HCT116 (cell line): ENCODE data around the gene CLEC20A. TPM values are rescaled to one million over a fixed set of nuclear protein-coding genes. Genes with fewer than 3 reads are reported as not detected.

ENCODE experiments used
- ATAC-seq: fragments of 200-7000 bp; cut with Tn5 transposase; 2 replicates; pipeline ENCODE4 v1.9.1; 2020; ENCODE audit warnings: mild to moderate bottlenecking, moderate library complexity
- BruUV-seq: library from RNA; stranded (reverse); fragments of 400-500 nt; replicated peaks from 2 replicates; lab custom pipeline; 2021; lab: Mats Ljungman, UMichigan
- CTCF ChIA-PET: fragments of 300-600 bp; sonication (Branson Sonifier 250); formaldehyde crosslinking; loops from one replicate; lab custom pipeline; 2021; ENCODE audit warnings: antibody characterized with exemption; lab: Charles Lee
- POLR2A ChIA-PET: fragments of 300-600, 350-600 bp; sonication (Branson Sonifier 250); formaldehyde crosslinking; loops from one replicate; lab custom pipeline; 2021; ENCODE audit warnings: antibody characterized with exemption; lab: Charles Lee
- RAD21 ChIA-PET, 2 experiments: fragments of 300-600 bp; sonication (Branson Sonifier 250); formaldehyde crosslinking; loops; one replicate each; lab custom pipeline; 2023; ENCODE audit warnings: low total read pairs in 2 of 2; ENCODE audit not compliant: uncharacterized antibody in 2 of 2, unreplicated experiment in 2 of 2, low non-redundant PET in 1 of 2; lab: Charles Lee
- DNase-seq: peaks from one replicate; pipeline ENCODE4 v3.0.0-alpha.2; 2010; ENCODE audit warnings: low read depth, low spot score
- H2AFZ ChIP-seq: fragments of 200-600 bp; shearing (Covaris generic), sonication (generic); 2 replicates; pipeline ENCODE4 v1.6.1; 2017; ENCODE audit warnings: low read depth, mixed run types, mixed read lengths, antibody characterized with exemption, low read length; ENCODE audit not compliant: poor library complexity, severe bottlenecking
- H3K27ac ChIP-seq: 2 replicates; pipeline ENCODE4 v1.5.1; 2012; ENCODE audit warnings: low read depth, low read length
- H3K27me3 ChIP-seq: fragments of 200-600 bp; sonication (generic); 2 replicates; pipeline ENCODE4 v1.6.1; 2016; ENCODE audit warnings: mixed run types, low read length, mixed read lengths; ENCODE audit not compliant: insufficient read depth
- H3K36me3 ChIP-seq, 2 experiments: fragments of 200-500 bp in 1 of 2; fragments of 200-600 bp in 1 of 2; sonication (Bioruptor generic) in 1 of 2; sonication (generic) in 1 of 2; 2 replicates each; pipeline versions ENCODE4 v1.5.1 to v1.6.1; 2014 to 2016; ENCODE audit warnings: low read length in 2 of 2, inconsistent platforms in 1 of 2, mixed read lengths in 1 of 2, mixed run types in 1 of 2; ENCODE audit not compliant: insufficient read depth in 2 of 2, control insufficient read depth in 1 of 2
- H3K4me1 ChIP-seq, 2 experiments: fragments of 200-600 bp in 1 of 2; sonication (generic) in 1 of 2; 2 replicates each; pipeline versions ENCODE4 v1.5.1 to v1.6.1; 2012 to 2017; ENCODE audit warnings: low read length in 2 of 2, inconsistent platforms in 1 of 2, mild to moderate bottlenecking in 1 of 2, mixed read lengths in 1 of 2, mixed run types in 1 of 2, moderate library complexity in 1 of 2; ENCODE audit not compliant: insufficient read depth in 2 of 2, control insufficient read depth in 1 of 2
- H3K4me2 ChIP-seq: fragments of 200-600 bp; sonication (generic); 2 replicates; pipeline ENCODE4 v1.6.1; 2017; ENCODE audit warnings: mixed run types, low read length, mixed read lengths
- H3K4me3 ChIP-seq, 2 experiments: fragments of 200-600 bp in 1 of 2; sonication (generic) in 1 of 2; replicated peaks in 1 of 2; 2 replicates each; pipeline ENCODE4 v1.5.1; 2011 to 2016; ENCODE audit warnings: low read length in 2 of 2, control low read depth in 1 of 2, low read depth in 1 of 2, mild to moderate bottlenecking in 1 of 2, mixed read lengths in 1 of 2, mixed run types in 1 of 2
- H3K79me2 ChIP-seq: fragments of 200-600 bp; sonication (generic); 2 replicates; pipeline ENCODE4 v1.6.1; 2017; ENCODE audit warnings: mild to moderate bottlenecking, mixed run types, low read length, moderate library complexity, mixed read lengths; ENCODE audit not compliant: insufficient read depth
- H3K9ac ChIP-seq: fragments of 200-600 bp; sonication (generic); 2 replicates; pipeline ENCODE4 v1.6.1; 2016; ENCODE audit warnings: low read length, mixed read lengths
- H3K9me2 ChIP-seq: fragments of 200-600 bp; sonication (generic), shearing (Covaris generic); 2 replicates; pipeline ENCODE4 v1.6.1; 2017; ENCODE audit warnings: mixed run types, mild to moderate bottlenecking, moderate library complexity; ENCODE audit not compliant: insufficient read depth
- H3K9me3 ChIP-seq, 2 experiments: fragments of 200-500 bp in 1 of 2; fragments of 200-600 bp in 1 of 2; sonication (Bioruptor generic) in 1 of 2; sonication (generic) in 1 of 2; 2 replicates each; pipeline ENCODE4 v1.6.1; 2014 to 2017; ENCODE audit warnings: low read length in 2 of 2, mixed read lengths in 2 of 2, inconsistent platforms in 1 of 2, low read depth in 1 of 2, mild to moderate bottlenecking in 1 of 2, mixed run types in 1 of 2, moderate library complexity in 1 of 2; ENCODE audit not compliant: control insufficient read depth in 1 of 2, insufficient read depth in 1 of 2
- H4K20me1 ChIP-seq: fragments of 200-600 bp; sonication (generic), shearing (Covaris generic); 2 replicates; pipeline ENCODE4 v1.6.1; 2017; ENCODE audit warnings: mixed run types, mild to moderate bottlenecking, moderate library complexity; ENCODE audit not compliant: insufficient read depth
- ATF3 ChIP-seq: IDR thresholded peaks from 2 replicates; pipeline ENCODE4 v1.6.1; 2012
- CBX3 ChIP-seq: IDR thresholded peaks from 2 replicates; pipeline ENCODE4 v1.6.1; 2012; ENCODE audit warnings: low read depth
- EGR1 ChIP-seq: IDR thresholded peaks from 2 replicates; pipeline ENCODE4 v1.6.1; 2012; ENCODE audit warnings: low read depth
- EZH2 ChIP-seq: fragments of 200-600 bp; sonication (generic); IDR thresholded peaks from 2 replicates; pipeline ENCODE4 v1.6.1; 2017; ENCODE audit warnings: antibody characterized with exemption, mixed run types
- FOSL1 ChIP-seq: IDR thresholded peaks from 2 replicates; pipeline ENCODE4 v1.6.1; 2012; ENCODE audit warnings: low read depth
- JUND ChIP-seq: IDR thresholded peaks from 2 replicates; pipeline ENCODE4 v1.6.1; 2012
- POLR2A ChIP-seq: IDR thresholded peaks from 2 replicates; pipeline ENCODE4 v1.7.0; 2011; ENCODE audit warnings: borderline replicate concordance; ENCODE audit not compliant: insufficient read depth, insufficient read length; ENCODE audit errors: extremely low read depth
- POLR2AphosphoS5 ChIP-seq: IDR thresholded peaks from 2 replicates; pipeline ENCODE4 v1.6.1; 2011; ENCODE audit warnings: mild to moderate bottlenecking, low read depth, low read length, moderate library complexity
- RAD21 ChIP-seq: IDR thresholded peaks from 2 replicates; pipeline ENCODE4 v1.6.1; 2012; ENCODE audit warnings: low read depth, mild to moderate bottlenecking
- SIN3A ChIP-seq: IDR thresholded peaks from 2 replicates; pipeline ENCODE4 v1.6.1; 2012; ENCODE audit warnings: low read depth
- SRF ChIP-seq: IDR thresholded peaks from 2 replicates; pipeline ENCODE4 v1.6.1; 2012; ENCODE audit warnings: low read depth
- ZFX ChIP-seq: fragments of 450-650 bp; IDR thresholded peaks from 2 replicates; pipeline ENCODE4 v1.6.1; 2017
- ZNF274 ChIP-seq: fragments of 200-500 bp; sonication (Bioruptor generic); IDR thresholded peaks from 2 replicates; pipeline ENCODE4 v1.6.1; 2014; ENCODE audit warnings: mild to moderate bottlenecking, low read depth, low read length, inconsistent platforms
- intact Hi-C: fragments of 100-400 bp; cut with micrococcal nuclease; formaldehyde crosslinking; loops from 2 replicates; pipeline ENCODE4 v1.10.0; 2022
- total RNA-seq: library from RNA; stranded (reverse); gene quantifications from one replicate; pipeline ENCODE4 v1.2.1, GENCODE V29; 2021; ENCODE audit not compliant: unreplicated experiment
- TF ChIP-seq, protein P1 (sequence below): IDR thresholded peaks from 2 replicates; pipeline ENCODE4 v1.6.1; 2011; ENCODE audit warnings: mild to moderate bottlenecking, low read length, moderate library complexity; ENCODE audit not compliant: insufficient replicate concordance; ENCODE audit errors: extremely low read depth
- TF ChIP-seq, protein P2 (sequence below): IDR thresholded peaks from 2 replicates; pipeline ENCODE4 v1.6.1; 2012; ENCODE audit warnings: low read depth
- TF ChIP-seq, protein P3 (sequence below): IDR thresholded peaks from 2 replicates; pipeline ENCODE4 v1.6.1; 2012

Gene CLEC20A
- total RNA-seq, 1 experiment from 2014 or later = not detected

DNA sequence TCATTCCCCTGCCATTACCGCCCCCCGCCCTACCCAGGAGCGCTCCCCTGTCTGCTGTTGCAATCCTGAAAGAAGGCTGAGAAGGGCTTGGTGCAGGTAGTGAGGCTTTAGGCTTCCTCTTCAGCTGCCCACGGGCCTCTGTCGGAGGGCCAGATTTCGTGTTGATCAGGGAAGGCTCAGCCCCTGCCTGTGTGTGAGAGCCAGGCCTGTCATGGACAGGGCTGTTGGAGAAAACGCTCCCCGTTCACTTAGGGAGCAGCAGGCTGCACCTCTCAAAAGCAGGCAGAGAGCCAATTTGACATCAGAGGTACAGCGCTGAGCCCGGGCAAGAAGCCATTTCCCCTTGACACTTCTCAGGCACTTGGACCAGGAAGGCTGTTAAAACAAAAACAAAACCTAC, 35.1 kb upstream of the CLEC20A start:
- TF ChIP-seq ZFX = no peak
- TF ChIP-seq SRF = no peak
- TF ChIP-seq SIN3A = no peak
- no peak for TF ChIP-seq POLR2AphosphoS5
- TF ChIP-seq, protein P1, sequence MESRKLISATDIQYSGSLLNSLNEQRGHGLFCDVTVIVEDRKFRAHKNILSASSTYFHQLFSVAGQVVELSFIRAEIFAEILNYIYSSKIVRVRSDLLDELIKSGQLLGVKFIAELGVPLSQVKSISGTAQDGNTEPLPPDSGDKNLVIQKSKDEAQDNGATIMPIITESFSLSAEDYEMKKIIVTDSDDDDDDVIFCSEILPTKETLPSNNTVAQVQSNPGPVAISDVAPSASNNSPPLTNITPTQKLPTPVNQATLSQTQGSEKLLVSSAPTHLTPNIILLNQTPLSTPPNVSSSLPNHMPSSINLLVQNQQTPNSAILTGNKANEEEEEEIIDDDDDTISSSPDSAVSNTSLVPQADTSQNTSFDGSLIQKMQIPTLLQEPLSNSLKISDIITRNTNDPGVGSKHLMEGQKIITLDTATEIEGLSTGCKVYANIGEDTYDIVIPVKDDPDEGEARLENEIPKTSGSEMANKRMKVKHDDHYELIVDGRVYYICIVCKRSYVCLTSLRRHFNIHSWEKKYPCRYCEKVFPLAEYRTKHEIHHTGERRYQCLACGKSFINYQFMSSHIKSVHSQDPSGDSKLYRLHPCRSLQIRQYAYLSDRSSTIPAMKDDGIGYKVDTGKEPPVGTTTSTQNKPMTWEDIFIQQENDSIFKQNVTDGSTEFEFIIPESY = no peak
- no peak for TF ChIP-seq EZH2
- BruUV-seq = no TSS peak
- Histone ChIP-seq H3K9me3 (no peaks in the 10 kb centered on the region), H3K27ac (no peak overlapping the region), H3K36me3 (no peaks in the 10 kb centered on the region), H4K20me1 (no peaks in the 10 kb centered on the region), H2AFZ (peak overlapping the region; percentile 76), H3K79me2 (no peaks in the 10 kb centered on the region), H3K4me3 (no peak overlapping the region), H3K27me3 (no peaks in the 10 kb centered on the region), H3K9me2 (no peaks in the 10 kb centered on the region), H3K4me1 (peaks cover 22 to 50% of the 10 kb centered on the region in 2 experiments), H3K4me2 (peak overlapping the region; percentile 60), H3K9ac (no peak overlapping the region)
- ATAC-seq = no peak
- intact Hi-C loops = loop anchor here (2.0 to 10.0 kb wide), 5 partner anchors 221 to 1063 kb away; partner anchors contain the start of gene TDRD5
- ChIA-PET RAD21 (interaction anchor here (0.6 to 2.3 kb wide), 4 partner anchors 232 to 548 kb away, joined by 3 to 5 read pairs (median 4); no protein-coding TSS in a partner anchor), CTCF (interaction anchor here (1.0 to 2.5 kb wide), 7 partner anchors 27 to 1278 kb away, joined by 3 to 24 read pairs (median 4); no protein-coding TSS in a partner anchor), POLR2A (no interaction called here)
- no peak for DNase-seq

- no peaks in the 10 kb centered on the region for H3K36me3 ChIP-seq
- H3K27ac ChIP-seq = no peak overlapping the region
- H3K9me3 ChIP-seq = no peaks in the 10 kb centered on the region
- ATAC-seq (peak; percentile 13; the same call in 1 of the 2 replicates), DNase-seq (no peak)
- ChIA-PET RAD21 (interaction anchor here in 1 of 2 experiments (0.6 kb wide), 1 partner anchor 254 kb away, joined by 5 read pairs; no protein-coding TSS in a partner anchor), CTCF (interaction anchor here (2.2 to 4.9 kb wide), 3 partner anchors 29 to 231 kb away, joined by 10 to 27 read pairs (median 15); no protein-coding TSS in a partner anchor), POLR2A (no interaction called here)
- no peak overlapping the region for H3K4me3 ChIP-seq
- BruUV-seq = no TSS peak
- no peaks in the 10 kb centered on the region for H3K79me2 ChIP-seq
- H3K9ac ChIP-seq = no peak overlapping the region; the same call in 1 of the 2 replicates
- peaks cover 11 to 36% of the 10 kb centered on the region in 2 experiments for H3K4me1 ChIP-seq
- H2AFZ ChIP-seq = no peak overlapping the region
- no peaks in the 10 kb centered on the region for H4K20me1 ChIP-seq
- H3K27me3 ChIP-seq = no peaks in the 10 kb centered on the region
- H3K4me2 ChIP-seq = peak overlapping the region; percentile 49
- H3K9me2 ChIP-seq = no peaks in the 10 kb centered on the region
- intact Hi-C loops = loop anchor here (10.0 kb wide), 2 partner anchors 704 to 1064 kb away; partner anchors contain the start of gene TDRD5
- TF ChIP-seq ATF3 (no peak), EGR1 (no peak), RAD21 (no peak), JUND (no peak), FOSL1 (no peak), ZNF274 (no peak), CBX3 (no peak), EZH2 (no peak), SIN3A (no peak), POLR2A (no peak)
- TF ChIP-seq, protein P2, sequence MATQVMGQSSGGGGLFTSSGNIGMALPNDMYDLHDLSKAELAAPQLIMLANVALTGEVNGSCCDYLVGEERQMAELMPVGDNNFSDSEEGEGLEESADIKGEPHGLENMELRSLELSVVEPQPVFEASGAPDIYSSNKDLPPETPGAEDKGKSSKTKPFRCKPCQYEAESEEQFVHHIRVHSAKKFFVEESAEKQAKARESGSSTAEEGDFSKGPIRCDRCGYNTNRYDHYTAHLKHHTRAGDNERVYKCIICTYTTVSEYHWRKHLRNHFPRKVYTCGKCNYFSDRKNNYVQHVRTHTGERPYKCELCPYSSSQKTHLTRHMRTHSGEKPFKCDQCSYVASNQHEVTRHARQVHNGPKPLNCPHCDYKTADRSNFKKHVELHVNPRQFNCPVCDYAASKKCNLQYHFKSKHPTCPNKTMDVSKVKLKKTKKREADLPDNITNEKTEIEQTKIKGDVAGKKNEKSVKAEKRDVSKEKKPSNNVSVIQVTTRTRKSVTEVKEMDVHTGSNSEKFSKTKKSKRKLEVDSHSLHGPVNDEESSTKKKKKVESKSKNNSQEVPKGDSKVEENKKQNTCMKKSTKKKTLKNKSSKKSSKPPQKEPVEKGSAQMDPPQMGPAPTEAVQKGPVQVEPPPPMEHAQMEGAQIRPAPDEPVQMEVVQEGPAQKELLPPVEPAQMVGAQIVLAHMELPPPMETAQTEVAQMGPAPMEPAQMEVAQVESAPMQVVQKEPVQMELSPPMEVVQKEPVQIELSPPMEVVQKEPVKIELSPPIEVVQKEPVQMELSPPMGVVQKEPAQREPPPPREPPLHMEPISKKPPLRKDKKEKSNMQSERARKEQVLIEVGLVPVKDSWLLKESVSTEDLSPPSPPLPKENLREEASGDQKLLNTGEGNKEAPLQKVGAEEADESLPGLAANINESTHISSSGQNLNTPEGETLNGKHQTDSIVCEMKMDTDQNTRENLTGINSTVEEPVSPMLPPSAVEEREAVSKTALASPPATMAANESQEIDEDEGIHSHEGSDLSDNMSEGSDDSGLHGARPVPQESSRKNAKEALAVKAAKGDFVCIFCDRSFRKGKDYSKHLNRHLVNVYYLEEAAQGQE = no peak
- TF ChIP-seq, protein P3, sequence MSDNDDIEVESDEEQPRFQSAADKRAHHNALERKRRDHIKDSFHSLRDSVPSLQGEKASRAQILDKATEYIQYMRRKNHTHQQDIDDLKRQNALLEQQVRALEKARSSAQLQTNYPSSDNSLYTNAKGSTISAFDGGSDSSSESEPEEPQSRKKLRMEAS = no peak
Observed at GRCh38 chr1:178530502-178530901, 33.7 kb upstream of the CLEC20A start.
